IPS-11a (cell line): ENCODE measurements around the gene SRI.
A peak's percentile ranks its signal among the peaks of the same experiment; 100 is the strongest.

Experiments used
- H3K4me3 ChIP-seq: one replicate; pipeline ENCODE4 v1.5.1; 2013; ENCODE audit warnings: low read depth, low read length, control low read depth

SRI gene

GRCh38 chr7:88226201-88226600 is 6.4 kb upstream of the SRI start:
- H3K4me3 ChIP-seq = no peak overlapping the region

- no peak overlapping the region for H3K4me3 ChIP-seq
These were observed 4.9 kb upstream of the SRI start for GRCh38 chr7:88224601-88225275.

- no peak overlapping the region for H3K4me3 ChIP-seq
These were observed 3.4 kb upstream of the SRI start for GRCh38 chr7:88223265-88223664.

- H3K4me3 ChIP-seq = peak overlapping the region; percentile 74
These were observed 817 bp downstream of the SRI start for GRCh38 chr7:88218836-88219605.

- peak overlapping the region; percentile 74 for H3K4me3 ChIP-seq
These were observed 1.5 kb downstream of the SRI start for GRCh38 chr7:88218429-88218745.

GRCh38 chr7:88217675-88218428 is 2.0 kb downstream of the SRI start:
- no peak overlapping the region for H3K4me3 ChIP-seq

- no peak overlapping the region for H3K4me3 ChIP-seq
These were observed 3.6 kb downstream of the SRI start for GRCh38 chr7:88216276-88216675.

GRCh38 chr7:88215295-88215694 is 4.5 kb downstream of the SRI start:
- H3K4me3 ChIP-seq = no peak overlapping the region

GRCh38 chr7:88214456-88214855 is 5.4 kb downstream of the SRI start:
- no peak overlapping the region for H3K4me3 ChIP-seq

GRCh38 chr7:88212918-88213317 is 6.9 kb downstream of the SRI start:
- no peak overlapping the region for H3K4me3 ChIP-seq

- no peak overlapping the region for H3K4me3 ChIP-seq
These were observed 11.3 kb downstream of the SRI start for GRCh38 chr7:88208521-88208920.

- no peak overlapping the region for H3K4me3 ChIP-seq
These were observed 13.6 kb downstream of the SRI start for GRCh38 chr7:88206254-88206653.

GRCh38 chr7:88205179-88205578 is 14.7 kb downstream of the SRI start:
- H3K4me3 ChIP-seq = no peak overlapping the region

- H3K4me3 ChIP-seq = no peak overlapping the region
These were observed 15.2 kb downstream of the SRI start for GRCh38 chr7:88204525-88205110.

GRCh38 chr7:88203401-88203800 is 16.4 kb downstream of the SRI start:
- H3K4me3 ChIP-seq = no peak overlapping the region

- H3K4me3 ChIP-seq = no peak overlapping the region
These were observed 17.0 kb downstream of the SRI start for GRCh38 chr7:88202799-88203198.

- H3K4me3 ChIP-seq = no peak overlapping the region
These were observed 17.6 kb downstream of the SRI start for GRCh38 chr7:88202278-88202677.

- H3K4me3 ChIP-seq = no peak overlapping the region
These were observed 18.5 kb downstream of the SRI start for GRCh38 chr7:88201305-88201704.

GRCh38 chr7:88200789-88201188 is 19.0 kb downstream of the SRI start:
- no peak overlapping the region for H3K4me3 ChIP-seq

- H3K4me3 ChIP-seq = no peak overlapping the region
These were observed 19.6 kb downstream of the SRI start for GRCh38 chr7:88200261-88200660.

- H3K4me3 ChIP-seq = no peak overlapping the region
These were observed 27.9 kb downstream of the SRI start for GRCh38 chr7:88191911-88192310.

- H3K4me3 ChIP-seq = no peak overlapping the region
These were observed 34.2 kb downstream of the SRI start for GRCh38 chr7:88185650-88186049.
